Keratinocyte (primary cell): ENCODE data around the gene PSMF1. TPM values are rescaled to one million over a fixed set of nuclear protein-coding genes. Genes with fewer than 3 reads are reported as not detected.

Source experiments
- DNase-seq: peaks from one replicate; pipeline ENCODE4 v3.0.0-alpha.2; 2011; ENCODE audit warnings: low read depth, missing footprints, low spot score
- FAIRE-seq: peaks from 2 replicates; lab custom pipeline; 2011; peaks lifted over from hg19 to GRCh38; lab: Jason Lieb, UNC
- H2AFZ ChIP-seq: 2 replicates; pipeline ENCODE4 v1.6.0; 2012; ENCODE audit warnings: low read length, control low read depth, inconsistent platforms; ENCODE audit not compliant: control insufficient read depth
- H3K27ac ChIP-seq: 2 replicates; pipeline ENCODE4 v1.5.1; 2011; ENCODE audit warnings: low read length; ENCODE audit not compliant: control insufficient read depth, insufficient read depth
- H3K27me3 ChIP-seq: 3 replicates; pipeline ENCODE4 v1.6.0; 2011; ENCODE audit warnings: low read length; ENCODE audit not compliant: control insufficient read depth, insufficient read depth; ENCODE audit errors: extremely low read depth
- H3K36me3 ChIP-seq, 2 experiments: 2 replicates in 1 of 2; 3 replicates in 1 of 2; pipeline ENCODE4 v1.5.1; 2011; ENCODE audit warnings: low read length in 2 of 2, mild to moderate bottlenecking in 1 of 2; ENCODE audit not compliant: control insufficient read depth in 2 of 2, insufficient read depth in 2 of 2; ENCODE audit errors: extremely low read depth in 1 of 2
- H3K4me1 ChIP-seq: 3 replicates; pipeline ENCODE4 v1.5.1; 2011; ENCODE audit warnings: low read length; ENCODE audit not compliant: control insufficient read depth, insufficient read depth; ENCODE audit errors: extremely low read depth
- H3K4me2 ChIP-seq: 3 replicates; pipeline ENCODE4 v1.6.0; 2011; ENCODE audit warnings: low read depth, low read length; ENCODE audit not compliant: control insufficient read depth, insufficient read depth; ENCODE audit errors: extremely low read depth
- H3K4me3 ChIP-seq, 3 experiments: fragments of 200-600 bp in 1 of 3; sonication (generic) in 1 of 3; 2 replicates in 2 of 3; 3 replicates in 1 of 3; pipeline ENCODE4 v1.5.1; 2011 to 2016; ENCODE audit warnings: low read length in 3 of 3, mild to moderate bottlenecking in 3 of 3, control low read depth in 2 of 3, inconsistent platforms in 1 of 3, low read depth in 1 of 3, mixed read lengths in 1 of 3, mixed run types in 1 of 3, moderate library complexity in 1 of 3; ENCODE audit not compliant: control insufficient read depth in 2 of 3, insufficient read depth in 2 of 3; ENCODE audit errors: extremely low read depth in 1 of 3
- H3K79me2 ChIP-seq: 2 replicates; pipeline ENCODE4 v1.6.0; 2012; ENCODE audit warnings: low read length; ENCODE audit not compliant: control insufficient read depth, insufficient read depth
- H3K9ac ChIP-seq: 3 replicates; pipeline ENCODE4 v1.6.0; 2011; ENCODE audit warnings: low read length; ENCODE audit not compliant: control insufficient read depth, insufficient read depth; ENCODE audit errors: extremely low read depth
- H3K9me1 ChIP-seq: 3 replicates; pipeline ENCODE4 v1.6.0; 2011; ENCODE audit warnings: low read length; ENCODE audit not compliant: control insufficient read depth, insufficient read depth; ENCODE audit errors: extremely low read depth
- H3K9me3 ChIP-seq: 2 replicates; pipeline ENCODE4 v1.5.1; 2012; ENCODE audit warnings: low read depth, low read length; ENCODE audit not compliant: control insufficient read depth
- H4K20me1 ChIP-seq: 3 replicates; pipeline ENCODE4 v1.6.0; 2011; ENCODE audit warnings: low read length; ENCODE audit not compliant: control insufficient read depth, insufficient read depth; ENCODE audit errors: extremely low read depth
- CTCF ChIP-seq, 3 experiments: IDR thresholded peaks in 1 of 3; conservative IDR thresholded peaks in 1 of 3; optimal IDR thresholded peaks in 1 of 3; 2 replicates in 2 of 3; 3 replicates in 1 of 3; pipeline versions ENCODE3 to v1.5.1; 2011; ENCODE audit warnings: low read length in 3 of 3, mild to moderate bottlenecking in 3 of 3, moderate library complexity in 2 of 3, control low read depth in 1 of 3, inconsistent platforms in 1 of 3; ENCODE audit not compliant: insufficient read depth in 2 of 3; ENCODE audit errors: extremely low read depth in 1 of 3
- EZH2 ChIP-seq: IDR thresholded peaks from one replicate; pipeline ENCODE4 v1.6.1; 2012; ENCODE audit warnings: inconsistent platforms, mild to moderate bottlenecking, low read length, moderate library complexity
- dilution Hi-C: fragments of 300-500 bp; cut with MboI; formaldehyde crosslinking; loops from one replicate; pipeline ENCODE4 v1.7.0; 2020; ENCODE audit warnings: low sequenced_read_pairs; ENCODE audit not compliant: extremely low pct_ligation_motif_present
- polyA plus RNA-seq, 5 experiments: library from polyadenylated mRNA; depleted of rRNA in 3 of 5; stranded (reverse) in 3 of 5; stranded (forward) in 1 of 5; unstranded in 1 of 5; fragments of >200 nt; gene quantifications; 1 replicate in 1 of 5; 2 replicates in 3 of 5; 3 replicates in 1 of 5; pipeline versions ENCODE4 v1.2.1 to v1.2.3, GENCODE V29; 2011 to 2012; ENCODE audit warnings: missing spikeins in 2 of 5, low read depth in 1 of 5, low replicate concordance in 1 of 5

The PSMF1 gene
- polyA plus RNA-seq, 1 donor (not counting 4 experiments of a cell fraction or from before 2014, with no cell fraction given): 58.5 TPM

GRCh38 chr20:1122388-1123315, 4.2 kb downstream of the PSMF1 start:
- TF ChIP-seq CTCF (optimal IDR thresholded peaks at IDR 0.05 in 1 of 3, IDR thresholded peaks at IDR 0.05 in 1 of 3, conservative IDR thresholded peaks at IDR 0.05 in 1 of 3; ENCODE audit: extremely low read depth in 1 of 3, insufficient read depth in 2 of 3, low read length in 3 of 3) (no peak), EZH2 (no peak)
- no peak for DNase-seq
- H3K9ac ChIP-seq: no peak overlapping the region
- peaks cover 13 to 38% of the 10 kb centered on the region in 2 experiments for H3K36me3 ChIP-seq
- peaks cover 31% of the 10 kb centered on the region for H3K4me1 ChIP-seq
- H4K20me1 ChIP-seq: peaks cover 8% of the 10 kb centered on the region
- no peak overlapping the region for H3K4me2 ChIP-seq
- no peaks in the 10 kb centered on the region for H3K9me3 ChIP-seq
- no peak overlapping the region for H3K27ac ChIP-seq
- peak; percentile 65 for FAIRE-seq
- H3K4me3 ChIP-seq: no peak overlapping the region
- peaks cover 4% of the 10 kb centered on the region for H3K9me1 ChIP-seq
- dilution Hi-C loops: no loop called here
- no peak overlapping the region for H2AFZ ChIP-seq
- no peaks in the 10 kb centered on the region for H3K27me3 ChIP-seq
- H3K79me2 ChIP-seq: peaks cover 68% of the 10 kb centered on the region

- peaks cover 8% of the 10 kb centered on the region for H4K20me1 ChIP-seq
- peaks cover 13 to 49% of the 10 kb centered on the region in 2 experiments for H3K36me3 ChIP-seq
- H3K4me3 ChIP-seq: no peak overlapping the region
- H3K9ac ChIP-seq: no peak overlapping the region
- H3K79me2 ChIP-seq: peaks cover 66% of the 10 kb centered on the region
- no peak overlapping the region for H2AFZ ChIP-seq
- H3K27me3 ChIP-seq: no peaks in the 10 kb centered on the region
- H3K9me1 ChIP-seq: peaks cover 4% of the 10 kb centered on the region
- dilution Hi-C loops: no loop called here
- no peak overlapping the region for H3K4me2 ChIP-seq
- no peak for DNase-seq
- no peak for FAIRE-seq
- peaks cover 26% of the 10 kb centered on the region for H3K4me1 ChIP-seq
- no peak overlapping the region for H3K27ac ChIP-seq
- TF ChIP-seq CTCF (optimal IDR thresholded peaks at IDR 0.05 in 1 of 3, IDR thresholded peaks at IDR 0.05 in 1 of 3, conservative IDR thresholded peaks at IDR 0.05 in 1 of 3; ENCODE audit: extremely low read depth in 1 of 3, insufficient read depth in 2 of 3, low read length in 3 of 3): no peak
- TF ChIP-seq EZH2: no peak
- H3K9me3 ChIP-seq: no peaks in the 10 kb centered on the region
These were observed 5.3 kb downstream of the PSMF1 start for GRCh38 chr20:1123666-1124065.
